HCT116 (cell line): ENCODE measurements around the gene MEP1A. TPM values are rescaled to one million over a fixed set of nuclear protein-coding genes. Genes with fewer than 3 reads are reported as not detected.
"Not testable (repeated sequence)": the region's sequence is repeated elsewhere in the genome, so short reads cannot be mapped to it uniquely, and the experiment has no call there.

Experiments
- ATAC-seq: fragments of 200-7000 bp; cut with Tn5 transposase; 2 replicates; pipeline ENCODE4 v1.9.1; 2020; ENCODE audit warnings: mild to moderate bottlenecking, moderate library complexity
- BruUV-seq: library from RNA; stranded (reverse); fragments of 400-500 nt; replicated peaks from 2 replicates; lab custom pipeline; 2021; lab: Mats Ljungman, UMichigan
- CTCF ChIA-PET: fragments of 300-600 bp; sonication (Branson Sonifier 250); formaldehyde crosslinking; loops from one replicate; lab custom pipeline; 2021; ENCODE audit warnings: antibody characterized with exemption; lab: Charles Lee
- POLR2A ChIA-PET: fragments of 300-600, 350-600 bp; sonication (Branson Sonifier 250); formaldehyde crosslinking; loops from one replicate; lab custom pipeline; 2021; ENCODE audit warnings: antibody characterized with exemption; lab: Charles Lee
- RAD21 ChIA-PET, 2 experiments: fragments of 300-600 bp; sonication (Branson Sonifier 250); formaldehyde crosslinking; loops; one replicate each; lab custom pipeline; 2023; ENCODE audit warnings: low total read pairs in 2 of 2; ENCODE audit not compliant: uncharacterized antibody in 2 of 2, unreplicated experiment in 2 of 2, low non-redundant PET in 1 of 2; lab: Charles Lee
- DNase-seq: peaks from one replicate; pipeline ENCODE4 v3.0.0-alpha.2; 2010; ENCODE audit warnings: low read depth, low spot score
- H2AFZ ChIP-seq: fragments of 200-600 bp; shearing (Covaris generic), sonication (generic); 2 replicates; pipeline ENCODE4 v1.6.1; 2017; ENCODE audit warnings: low read depth, mixed run types, mixed read lengths, antibody characterized with exemption, low read length; ENCODE audit not compliant: poor library complexity, severe bottlenecking
- H3K27ac ChIP-seq: 2 replicates; pipeline ENCODE4 v1.5.1; 2012; ENCODE audit warnings: low read depth, low read length
- H3K27me3 ChIP-seq: fragments of 200-600 bp; sonication (generic); 2 replicates; pipeline ENCODE4 v1.6.1; 2016; ENCODE audit warnings: mixed run types, low read length, mixed read lengths; ENCODE audit not compliant: insufficient read depth
- H3K36me3 ChIP-seq, 2 experiments: fragments of 200-500 bp in 1 of 2; fragments of 200-600 bp in 1 of 2; sonication (Bioruptor generic) in 1 of 2; sonication (generic) in 1 of 2; 2 replicates each; pipeline versions ENCODE4 v1.5.1 to v1.6.1; 2014 to 2016; ENCODE audit warnings: low read length in 2 of 2, inconsistent platforms in 1 of 2, mixed read lengths in 1 of 2, mixed run types in 1 of 2; ENCODE audit not compliant: insufficient read depth in 2 of 2, control insufficient read depth in 1 of 2
- H3K4me1 ChIP-seq, 2 experiments: fragments of 200-600 bp in 1 of 2; sonication (generic) in 1 of 2; 2 replicates each; pipeline versions ENCODE4 v1.5.1 to v1.6.1; 2012 to 2017; ENCODE audit warnings: low read length in 2 of 2, inconsistent platforms in 1 of 2, mild to moderate bottlenecking in 1 of 2, mixed read lengths in 1 of 2, mixed run types in 1 of 2, moderate library complexity in 1 of 2; ENCODE audit not compliant: insufficient read depth in 2 of 2, control insufficient read depth in 1 of 2
- H3K4me2 ChIP-seq: fragments of 200-600 bp; sonication (generic); 2 replicates; pipeline ENCODE4 v1.6.1; 2017; ENCODE audit warnings: mixed run types, low read length, mixed read lengths
- H3K4me3 ChIP-seq, 2 experiments: fragments of 200-600 bp in 1 of 2; sonication (generic) in 1 of 2; replicated peaks in 1 of 2; 2 replicates each; pipeline ENCODE4 v1.5.1; 2011 to 2016; ENCODE audit warnings: low read length in 2 of 2, control low read depth in 1 of 2, low read depth in 1 of 2, mild to moderate bottlenecking in 1 of 2, mixed read lengths in 1 of 2, mixed run types in 1 of 2
- H3K79me2 ChIP-seq: fragments of 200-600 bp; sonication (generic); 2 replicates; pipeline ENCODE4 v1.6.1; 2017; ENCODE audit warnings: mild to moderate bottlenecking, mixed run types, low read length, moderate library complexity, mixed read lengths; ENCODE audit not compliant: insufficient read depth
- H3K9ac ChIP-seq: fragments of 200-600 bp; sonication (generic); 2 replicates; pipeline ENCODE4 v1.6.1; 2016; ENCODE audit warnings: low read length, mixed read lengths
- H3K9me2 ChIP-seq: fragments of 200-600 bp; sonication (generic), shearing (Covaris generic); 2 replicates; pipeline ENCODE4 v1.6.1; 2017; ENCODE audit warnings: mixed run types, mild to moderate bottlenecking, moderate library complexity; ENCODE audit not compliant: insufficient read depth
- H3K9me3 ChIP-seq, 2 experiments: fragments of 200-500 bp in 1 of 2; fragments of 200-600 bp in 1 of 2; sonication (Bioruptor generic) in 1 of 2; sonication (generic) in 1 of 2; 2 replicates each; pipeline ENCODE4 v1.6.1; 2014 to 2017; ENCODE audit warnings: low read length in 2 of 2, mixed read lengths in 2 of 2, inconsistent platforms in 1 of 2, low read depth in 1 of 2, mild to moderate bottlenecking in 1 of 2, mixed run types in 1 of 2, moderate library complexity in 1 of 2; ENCODE audit not compliant: control insufficient read depth in 1 of 2, insufficient read depth in 1 of 2
- H4K20me1 ChIP-seq: fragments of 200-600 bp; sonication (generic), shearing (Covaris generic); 2 replicates; pipeline ENCODE4 v1.6.1; 2017; ENCODE audit warnings: mixed run types, mild to moderate bottlenecking, moderate library complexity; ENCODE audit not compliant: insufficient read depth
- EGR1 ChIP-seq: IDR thresholded peaks from 2 replicates; pipeline ENCODE4 v1.6.1; 2012; ENCODE audit warnings: low read depth
- ELF1 ChIP-seq: IDR thresholded peaks from 2 replicates; pipeline ENCODE4 v1.6.1; 2012; ENCODE audit warnings: low read depth, borderline replicate concordance
- FOSL1 ChIP-seq: IDR thresholded peaks from 2 replicates; pipeline ENCODE4 v1.6.1; 2012; ENCODE audit warnings: low read depth
- JUND ChIP-seq: IDR thresholded peaks from 2 replicates; pipeline ENCODE4 v1.6.1; 2012
- POLR2AphosphoS5 ChIP-seq: IDR thresholded peaks from 2 replicates; pipeline ENCODE4 v1.6.1; 2011; ENCODE audit warnings: mild to moderate bottlenecking, low read depth, low read length, moderate library complexity
- SRF ChIP-seq: IDR thresholded peaks from 2 replicates; pipeline ENCODE4 v1.6.1; 2012; ENCODE audit warnings: low read depth
- TCF7L2 ChIP-seq: IDR thresholded peaks from 2 replicates; pipeline ENCODE4 v1.7.0; 2011; ENCODE audit warnings: borderline replicate concordance, inconsistent platforms; ENCODE audit not compliant: insufficient read depth, insufficient read length; ENCODE audit errors: extremely low read depth
- ZFX ChIP-seq: fragments of 450-650 bp; IDR thresholded peaks from 2 replicates; pipeline ENCODE4 v1.6.1; 2017
- ZNF274 ChIP-seq: fragments of 200-500 bp; sonication (Bioruptor generic); IDR thresholded peaks from 2 replicates; pipeline ENCODE4 v1.6.1; 2014; ENCODE audit warnings: mild to moderate bottlenecking, low read depth, low read length, inconsistent platforms
- intact Hi-C: fragments of 100-400 bp; cut with micrococcal nuclease; formaldehyde crosslinking; loops from 2 replicates; pipeline ENCODE4 v1.10.0; 2022
- total RNA-seq: library from RNA; stranded (reverse); gene quantifications from one replicate; pipeline ENCODE4 v1.2.1, GENCODE V29; 2021; ENCODE audit not compliant: unreplicated experiment
- TF ChIP-seq, protein P1 (sequence below): IDR thresholded peaks from 2 replicates; pipeline ENCODE4 v1.6.1; 2012
- TF ChIP-seq, protein P2 (sequence below): IDR thresholded peaks from 2 replicates; pipeline ENCODE4 v1.6.1; 2012

Gene MEP1A
- total RNA-seq, 1 experiment from 2014 or later: not detected

DNA sequence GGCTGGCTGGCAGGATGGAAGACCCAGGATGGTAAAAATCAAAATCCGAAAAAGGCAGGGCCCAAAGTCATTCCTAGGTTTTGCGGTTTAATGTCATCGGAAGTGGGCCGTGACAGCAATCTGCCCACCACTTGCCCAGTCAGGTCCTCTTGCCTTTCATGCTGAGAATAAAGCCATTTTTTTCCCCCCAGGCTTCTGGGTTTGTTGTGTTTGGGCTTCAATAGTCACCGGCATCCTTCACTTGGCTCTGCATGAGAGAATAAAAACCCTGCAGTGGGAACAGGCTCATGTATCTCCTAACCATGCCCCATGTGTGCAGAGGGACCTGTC is 56.1 kb downstream of the MEP1A start:
- POLR2A ChIA-PET: no interaction called here
- no peak overlapping the region for H3K9ac ChIP-seq
- CTCF ChIA-PET: interaction anchor here (0.6 to 3.7 kb wide), 13 partner anchors 8 to 429 kb away, joined by 3 to 37 read pairs (median 4); no protein-coding TSS in a partner anchor
- RAD21 ChIA-PET: interaction anchor here (0.6 to 1.0 kb wide), 2 partner anchors 137 to 185 kb away, joined by 3 read pairs; no protein-coding TSS in a partner anchor
- no peaks in the 10 kb centered on the region for H3K36me3 ChIP-seq
- H3K4me2 ChIP-seq: peak overlapping the region; percentile 54
- ATAC-seq (0 out of 2 replicates have a peak, but pooled peaks have one; percentile 6), DNase-seq (no peak)
- no peaks in the 10 kb centered on the region for H3K9me3 ChIP-seq
- H3K4me3 ChIP-seq: no peak overlapping the region
- H2AFZ ChIP-seq: peak overlapping the region; percentile 41
- TF ChIP-seq, protein P1, sequence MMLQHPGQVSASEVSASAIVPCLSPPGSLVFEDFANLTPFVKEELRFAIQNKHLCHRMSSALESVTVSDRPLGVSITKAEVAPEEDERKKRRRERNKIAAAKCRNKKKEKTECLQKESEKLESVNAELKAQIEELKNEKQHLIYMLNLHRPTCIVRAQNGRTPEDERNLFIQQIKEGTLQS: no peak
- no peak for TF ChIP-seq SRF
- TF ChIP-seq ZFX: no peak
- no peak for TF ChIP-seq FOSL1
- TF ChIP-seq JUND: no peak
- no peak for TF ChIP-seq ELF1
- TF ChIP-seq TCF7L2: no peak
- TF ChIP-seq, protein P2, sequence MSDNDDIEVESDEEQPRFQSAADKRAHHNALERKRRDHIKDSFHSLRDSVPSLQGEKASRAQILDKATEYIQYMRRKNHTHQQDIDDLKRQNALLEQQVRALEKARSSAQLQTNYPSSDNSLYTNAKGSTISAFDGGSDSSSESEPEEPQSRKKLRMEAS: no peak
- TF ChIP-seq POLR2AphosphoS5: no peak
- H3K79me2 ChIP-seq: no peaks in the 10 kb centered on the region
- peaks cover 0 to 18% of the 10 kb centered on the region in 2 experiments; a peak in 2 of 4 replicates for H3K4me1 ChIP-seq
- no TSS peak for BruUV-seq
- no peaks in the 10 kb centered on the region for H3K9me2 ChIP-seq
- no peaks in the 10 kb centered on the region for H4K20me1 ChIP-seq
- intact Hi-C loops: loop anchor here (1.0 to 5.0 kb wide), 5 partner anchors 142 to 461 kb away; no protein-coding TSS in a partner anchor
- no peaks in the 10 kb centered on the region for H3K27me3 ChIP-seq
- no peak overlapping the region for H3K27ac ChIP-seq

DNA sequence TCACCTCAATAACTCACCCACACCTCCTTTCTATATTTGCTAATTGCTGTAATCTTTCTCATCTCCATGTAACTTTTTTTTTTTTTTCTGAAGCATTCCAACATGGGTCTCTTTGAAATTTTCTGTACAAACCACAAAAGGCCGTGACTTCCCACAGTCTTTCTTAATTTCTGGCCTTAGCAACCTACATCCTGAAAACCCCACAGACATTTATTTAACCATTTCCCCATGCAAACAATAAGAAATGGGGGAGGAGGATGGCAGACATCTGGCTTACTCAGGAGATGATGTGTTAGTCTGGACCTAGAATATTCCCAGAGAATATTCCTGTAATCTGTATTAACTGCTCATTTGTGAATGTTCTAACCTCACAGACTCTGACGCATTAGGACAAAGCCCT is 57.6 kb downstream of the MEP1A start:
- no peak overlapping the region for H3K27ac ChIP-seq
- no peak overlapping the region for H3K9ac ChIP-seq
- no peak overlapping the region for H2AFZ ChIP-seq
- no peak overlapping the region for H3K4me3 ChIP-seq
- H3K4me2 ChIP-seq: no peak overlapping the region
- intact Hi-C loops: no loop called here
- POLR2A ChIA-PET: no interaction called here
- no peaks in the 10 kb centered on the region for H4K20me1 ChIP-seq
- no peaks in the 10 kb centered on the region for H3K79me2 ChIP-seq
- CTCF ChIA-PET: interaction anchor here (3.7 kb wide), 1 partner anchor 139 kb away, joined by 18 read pairs; no protein-coding TSS in a partner anchor
- no peak for TF ChIP-seq EGR1
- TF ChIP-seq ZNF274: no peak
- no peaks in the 10 kb centered on the region for H3K27me3 ChIP-seq
- no peak for DNase-seq
- no peaks in the 10 kb centered on the region for H3K9me2 ChIP-seq
- ATAC-seq: no peak
- RAD21 ChIA-PET: no interaction called here
- no TSS peak for BruUV-seq
- peaks cover 0 to 18% of the 10 kb centered on the region in 2 experiments; a peak in 2 of 4 replicates for H3K4me1 ChIP-seq
- H3K9me3 ChIP-seq: no peaks in the 10 kb centered on the region
- no peaks in the 10 kb centered on the region for H3K36me3 ChIP-seq

DNA sequence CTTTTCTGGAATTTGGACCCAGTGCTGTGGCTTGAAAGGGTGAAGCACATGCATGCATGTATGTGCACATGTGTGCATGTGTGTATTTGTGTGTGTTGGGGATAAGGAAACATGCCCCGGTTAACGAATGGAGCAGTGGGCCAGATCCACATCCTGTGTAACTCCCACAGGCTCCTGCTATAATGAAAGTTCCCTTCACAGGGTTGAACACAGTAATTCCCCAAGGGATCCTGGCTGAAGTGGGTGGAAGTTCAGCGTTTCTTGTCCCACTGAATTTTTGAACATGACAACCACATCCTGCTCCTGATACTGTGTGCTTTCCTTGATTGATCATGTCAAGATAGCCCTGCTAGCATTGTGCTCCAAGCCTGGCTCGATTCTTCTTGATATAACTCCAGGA is 58.4 kb downstream of the MEP1A start:
- POLR2A ChIA-PET, BruUV-seq, H3K36me3 ChIP-seq, H3K27me3 ChIP-seq, H3K9ac ChIP-seq, H3K4me2 ChIP-seq, H3K9me2 ChIP-seq, H3K27ac ChIP-seq, RAD21 ChIA-PET, DNase-seq, ATAC-seq, intact Hi-C loops, H3K9me3 ChIP-seq, H2AFZ ChIP-seq, CTCF ChIA-PET, H3K79me2 ChIP-seq, H4K20me1 ChIP-seq, H3K4me3 ChIP-seq: not testable (repeated sequence)
- H3K4me1 ChIP-seq: peaks cover 0 to 18% of the 10 kb centered on the region in 2 experiments; a peak in 2 of 4 replicates
